Stimulated activated CD8-positive, alpha-beta memory T cell treated with anti-CD3 and anti-CD28 coated beads, Interleukin-12 subunit alpha, Interleukin-12 subunit beta, amount 100 ng/mL, for 24 hours (primary cell): Measurements from ENCODE around the gene DNASE1L2.

ENCODE experiments used
- DNase-seq: peaks from one replicate; pipeline ENCODE4 v3.0.0-alpha.2; 2020; ENCODE audit errors: extremely low read depth

Gene DNASE1L2, protein sequence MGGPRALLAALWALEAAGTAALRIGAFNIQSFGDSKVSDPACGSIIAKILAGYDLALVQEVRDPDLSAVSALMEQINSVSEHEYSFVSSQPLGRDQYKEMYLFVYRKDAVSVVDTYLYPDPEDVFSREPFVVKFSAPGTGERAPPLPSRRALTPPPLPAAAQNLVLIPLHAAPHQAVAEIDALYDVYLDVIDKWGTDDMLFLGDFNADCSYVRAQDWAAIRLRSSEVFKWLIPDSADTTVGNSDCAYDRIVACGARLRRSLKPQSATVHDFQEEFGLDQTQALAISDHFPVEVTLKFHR

DNA sequence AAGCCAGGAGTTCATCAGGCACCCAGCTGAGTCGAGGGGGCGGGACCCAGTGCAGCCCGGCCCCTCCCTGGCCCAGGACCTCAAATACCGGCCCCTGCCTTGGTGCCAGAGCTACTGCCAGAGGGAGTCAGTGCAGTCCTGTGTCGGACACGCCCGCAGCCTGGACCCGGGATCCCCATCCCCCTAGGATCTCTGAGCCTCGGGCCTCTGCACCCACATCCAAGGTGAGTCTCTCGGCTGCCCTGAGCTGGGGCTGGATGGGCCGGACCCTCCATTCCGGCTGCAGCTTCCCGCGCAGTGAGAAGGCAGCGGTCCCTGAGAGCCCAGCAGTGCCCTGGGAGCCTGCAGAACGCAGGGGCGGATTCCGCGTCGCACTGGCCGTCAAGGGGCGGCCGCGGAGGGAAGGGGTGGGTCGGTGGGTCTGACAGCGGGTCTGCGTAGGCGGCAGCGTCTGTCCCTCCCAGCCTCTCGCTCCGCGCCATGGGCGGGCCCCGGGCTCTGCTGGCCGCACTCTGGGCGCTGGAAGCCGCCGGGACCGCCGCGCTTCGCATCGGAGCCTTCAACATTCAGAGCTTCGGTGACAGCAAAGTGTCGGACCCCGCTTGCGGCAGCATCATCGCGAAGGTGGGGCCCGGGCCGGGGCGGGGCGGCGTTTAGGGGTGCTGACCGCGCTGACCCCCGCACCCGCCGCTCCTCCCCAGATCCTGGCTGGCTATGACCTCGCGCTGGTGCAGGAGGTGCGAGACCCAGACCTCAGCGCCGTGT lies at the start of gene DNASE1L2:
Gene DNASE1L2 (plus strand): TSS at position 108 of the 765 bp plus-strand sequence. CDS start 373 bp downstream, at position 481.
- no peak for DNase-seq

DNA sequence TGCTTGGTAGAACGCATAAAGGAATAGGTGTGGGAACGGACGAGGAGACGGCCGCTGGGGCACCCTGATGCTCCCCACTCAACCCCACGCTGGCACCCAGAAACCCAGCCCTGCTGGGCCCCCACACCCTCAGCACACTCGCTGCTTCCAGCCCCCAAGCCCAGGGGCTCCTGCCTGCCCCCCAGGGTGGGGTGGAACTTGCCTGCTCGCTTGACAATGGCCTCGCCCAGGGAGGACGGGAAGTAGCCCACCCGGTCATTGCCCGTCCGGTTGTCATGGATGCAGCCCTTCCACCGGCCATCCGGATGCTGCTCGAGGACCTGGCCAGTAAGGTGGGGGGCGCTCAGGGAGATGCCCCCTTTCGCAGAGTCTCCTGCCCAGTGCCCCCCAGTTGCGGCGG lies 49.7 kb upstream of the DNASE1L2 start:
- DNase-seq = no peak

DNA sequence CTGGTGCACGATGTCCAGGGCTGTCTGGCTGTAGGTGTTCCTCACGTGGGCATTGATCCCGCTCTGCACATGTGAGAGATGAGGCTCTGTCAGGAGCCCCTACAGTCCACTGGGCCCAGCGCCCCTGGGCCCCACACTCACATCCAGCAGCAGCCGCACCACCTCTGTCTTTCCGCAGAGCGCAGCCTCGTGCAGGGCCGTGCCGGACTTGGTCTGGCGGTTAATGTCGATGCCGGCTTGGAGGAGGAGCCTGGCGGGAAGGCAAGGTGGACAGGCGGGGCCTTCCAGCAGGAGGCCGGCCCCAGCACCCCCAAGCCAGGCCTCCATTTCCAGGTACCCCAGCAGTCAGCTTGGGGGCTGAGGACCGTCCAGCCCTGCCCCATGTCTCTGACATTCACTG lies 49.0 kb upstream of the DNASE1L2 start:
- DNase-seq = no peak

DNA sequence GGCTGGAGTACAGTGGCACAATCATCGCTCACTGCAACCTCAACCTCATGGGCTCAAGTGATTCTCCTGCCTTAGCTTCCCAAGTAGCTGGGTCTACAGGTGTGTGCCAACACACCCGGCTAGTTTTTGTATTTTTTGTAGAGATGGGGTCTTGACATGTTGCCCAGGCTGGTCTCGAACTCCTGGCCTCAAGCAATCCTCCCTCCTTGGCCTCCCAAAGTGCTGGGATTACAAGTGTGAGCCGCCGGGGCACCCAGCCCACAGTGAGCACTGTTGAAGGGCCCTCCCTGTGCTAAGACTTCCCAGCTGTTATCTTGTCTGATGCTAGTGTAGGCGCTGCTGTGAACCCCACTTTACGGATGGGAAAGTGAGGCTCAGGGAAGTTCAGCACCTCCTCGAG lies 47.8 kb upstream of the DNASE1L2 start:
- DNase-seq = no peak

DNA sequence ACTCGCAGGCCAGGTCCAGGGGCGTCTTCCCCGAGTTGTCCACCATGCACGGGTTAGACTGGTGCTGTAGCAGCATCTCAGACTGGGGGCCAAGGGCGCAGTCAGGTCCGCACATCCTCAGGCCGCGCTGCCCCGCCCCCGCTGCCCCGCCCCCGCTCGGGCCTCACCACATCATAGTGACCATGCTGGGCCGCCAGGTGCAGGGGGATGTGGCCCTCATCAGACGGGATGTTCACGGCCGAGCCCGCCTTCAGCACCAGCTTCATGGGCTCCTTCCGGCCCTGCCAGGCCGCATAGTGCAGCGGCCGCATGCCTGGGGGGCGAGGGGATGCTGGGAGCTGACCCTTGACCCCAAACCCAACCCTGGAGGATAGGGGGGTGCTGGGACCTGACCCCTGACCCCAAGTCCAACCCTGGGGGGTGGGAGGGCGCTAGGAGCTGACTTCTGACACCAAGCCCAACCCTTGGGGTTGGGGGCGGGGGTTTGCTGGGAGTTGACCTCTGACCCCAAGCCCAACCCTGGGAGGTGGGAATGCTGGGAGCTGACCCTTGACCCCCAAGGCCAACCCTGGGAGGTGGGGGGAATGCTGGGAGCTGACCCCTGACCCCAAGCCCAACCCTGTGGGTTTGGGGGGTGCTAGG lies 46.9 kb upstream of the DNASE1L2 start:
- DNase-seq = no peak

DNA sequence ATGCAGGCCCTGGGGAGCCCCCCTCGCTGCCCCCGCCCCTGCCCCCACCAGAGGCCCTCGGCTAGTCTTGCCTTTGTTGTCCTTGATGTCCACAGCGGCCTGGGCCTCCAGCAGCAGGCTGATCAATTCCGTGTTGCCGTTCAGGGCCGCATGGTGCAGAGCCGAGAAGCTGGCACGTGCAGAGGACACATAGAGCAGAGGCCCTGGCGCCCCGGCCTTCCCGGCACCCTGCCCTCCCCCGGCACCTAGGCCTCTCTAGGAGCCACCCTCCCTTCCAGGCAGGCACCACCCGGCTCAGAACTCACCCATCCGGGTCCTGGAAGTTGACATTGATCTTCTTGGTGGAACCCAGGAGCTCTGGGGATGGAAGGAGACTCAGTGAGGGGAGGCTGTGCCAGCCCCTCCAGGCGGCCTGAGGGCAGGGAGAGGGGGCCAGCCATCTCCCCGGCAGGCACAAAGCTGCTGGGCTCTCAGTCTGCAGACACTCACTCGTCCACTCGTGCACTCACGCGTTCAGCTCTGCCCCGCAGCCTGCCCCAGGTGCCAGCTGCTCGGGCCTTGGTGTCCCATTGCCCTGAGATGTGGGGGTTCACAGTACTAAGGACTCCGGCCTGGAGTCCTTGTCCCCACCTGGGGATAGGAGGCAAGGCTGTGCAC lies 46.1 kb upstream of the DNASE1L2 start:
- DNase-seq = no peak

DNA sequence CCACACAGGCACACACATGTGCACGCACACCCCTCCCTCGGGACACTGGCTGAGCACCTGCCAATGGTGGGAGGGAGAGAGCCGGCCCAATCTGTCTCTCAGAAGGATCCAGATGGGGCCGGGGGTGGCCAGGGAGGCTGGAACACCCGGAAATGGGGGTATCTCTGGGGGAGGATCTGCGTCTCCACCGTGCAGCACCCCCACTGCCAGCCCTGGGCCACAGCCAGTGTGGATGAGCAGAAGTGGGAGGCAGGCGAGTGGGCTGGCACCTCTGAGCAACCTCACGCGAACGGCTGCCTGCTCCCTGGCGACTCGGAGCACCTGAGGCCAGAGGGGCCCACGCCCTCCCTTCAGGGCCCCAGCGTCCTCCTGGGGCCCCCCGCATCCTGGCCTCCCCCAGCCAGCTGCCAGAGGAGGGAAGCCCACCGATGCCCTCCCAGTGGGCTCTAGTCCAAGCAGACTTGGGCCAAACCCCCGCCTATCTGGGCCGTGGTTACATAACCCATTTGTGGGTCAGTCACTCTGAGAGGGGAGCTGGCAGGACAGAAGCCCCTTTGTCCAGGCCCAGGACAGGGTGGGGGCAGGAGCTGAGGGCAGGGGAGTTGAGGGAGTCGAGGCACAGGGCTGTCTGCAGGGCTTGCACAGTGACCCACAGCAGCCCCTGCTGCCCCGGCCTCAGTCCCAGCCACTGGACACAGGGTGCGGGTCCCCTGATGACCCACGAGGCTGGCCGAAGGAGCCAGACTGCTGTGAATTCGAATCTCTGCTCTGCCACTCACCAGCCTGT lies 45.4 kb upstream of the DNASE1L2 start:
- DNase-seq = no peak

DNA sequence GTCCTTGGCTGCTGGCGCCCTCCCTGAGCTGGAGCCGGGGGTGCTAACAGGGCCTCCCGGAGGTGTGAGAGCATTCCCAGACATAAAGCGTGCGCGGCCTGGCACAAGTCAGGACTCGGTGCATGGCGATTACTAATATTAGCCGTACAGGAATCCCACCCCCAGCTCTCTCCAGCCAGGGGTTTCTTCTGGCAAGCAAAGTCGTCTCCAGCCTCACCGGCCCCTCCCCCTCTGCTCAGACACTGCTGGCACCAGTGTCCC lies 44.9 kb upstream of the DNASE1L2 start:
- DNase-seq = no peak

DNA sequence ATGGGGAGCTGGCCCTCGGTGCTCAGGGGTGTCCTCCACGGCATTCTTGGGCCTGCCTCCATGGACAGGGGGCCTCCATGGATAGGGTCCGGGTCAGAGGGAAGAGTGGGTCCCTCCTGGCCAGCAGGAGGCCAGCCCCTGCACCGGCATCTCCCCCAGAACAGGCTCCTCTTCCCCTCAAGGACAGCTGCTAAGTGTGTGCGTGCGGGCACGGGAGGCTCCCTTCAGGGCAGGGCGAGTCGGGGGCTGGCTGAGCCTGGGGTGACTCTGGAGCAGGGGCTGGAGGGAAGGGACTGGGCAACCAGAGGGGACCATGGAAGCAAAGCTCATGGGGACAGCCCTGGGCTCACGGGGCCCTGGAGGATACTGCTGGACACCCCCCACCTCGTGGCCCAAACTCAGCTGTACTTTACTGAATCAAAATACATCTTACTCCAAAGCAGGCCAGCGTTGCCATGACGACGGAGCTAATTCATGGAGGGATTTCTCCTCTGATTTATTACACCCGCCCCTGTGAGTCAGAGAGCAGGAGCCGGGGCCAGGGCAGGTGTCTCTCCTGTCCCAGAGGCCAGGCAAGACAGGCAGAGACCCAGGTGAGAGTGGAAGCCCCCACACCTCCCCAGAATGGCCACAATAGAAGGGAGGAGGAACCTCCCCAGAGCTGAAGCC lies 41.9 kb upstream of the DNASE1L2 start:
- DNase-seq = no peak

DNA sequence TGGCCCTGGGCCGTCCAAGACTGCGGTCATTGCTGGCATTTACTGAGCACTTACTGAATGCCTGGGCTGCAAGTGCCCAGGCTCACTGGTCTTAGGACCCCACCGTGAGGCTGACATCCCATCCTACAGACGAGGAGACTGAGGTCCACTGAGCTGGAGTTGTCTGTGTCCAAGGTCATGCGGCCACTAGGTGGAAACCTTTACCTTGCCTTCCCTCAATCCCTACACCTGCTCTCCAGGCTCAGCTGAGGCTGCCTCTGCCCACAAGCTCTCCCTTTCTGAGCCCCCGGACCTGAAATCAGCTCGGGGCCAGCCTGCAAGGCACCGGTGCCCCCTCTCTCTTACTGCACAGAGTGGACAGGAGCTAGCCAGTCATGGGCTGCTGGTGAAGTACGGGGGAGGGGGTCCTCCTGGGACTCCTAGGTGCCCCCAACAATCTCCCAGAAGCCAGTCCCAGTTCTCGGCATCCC lies 41.4 kb upstream of the DNASE1L2 start:
- DNase-seq = no peak

DNA sequence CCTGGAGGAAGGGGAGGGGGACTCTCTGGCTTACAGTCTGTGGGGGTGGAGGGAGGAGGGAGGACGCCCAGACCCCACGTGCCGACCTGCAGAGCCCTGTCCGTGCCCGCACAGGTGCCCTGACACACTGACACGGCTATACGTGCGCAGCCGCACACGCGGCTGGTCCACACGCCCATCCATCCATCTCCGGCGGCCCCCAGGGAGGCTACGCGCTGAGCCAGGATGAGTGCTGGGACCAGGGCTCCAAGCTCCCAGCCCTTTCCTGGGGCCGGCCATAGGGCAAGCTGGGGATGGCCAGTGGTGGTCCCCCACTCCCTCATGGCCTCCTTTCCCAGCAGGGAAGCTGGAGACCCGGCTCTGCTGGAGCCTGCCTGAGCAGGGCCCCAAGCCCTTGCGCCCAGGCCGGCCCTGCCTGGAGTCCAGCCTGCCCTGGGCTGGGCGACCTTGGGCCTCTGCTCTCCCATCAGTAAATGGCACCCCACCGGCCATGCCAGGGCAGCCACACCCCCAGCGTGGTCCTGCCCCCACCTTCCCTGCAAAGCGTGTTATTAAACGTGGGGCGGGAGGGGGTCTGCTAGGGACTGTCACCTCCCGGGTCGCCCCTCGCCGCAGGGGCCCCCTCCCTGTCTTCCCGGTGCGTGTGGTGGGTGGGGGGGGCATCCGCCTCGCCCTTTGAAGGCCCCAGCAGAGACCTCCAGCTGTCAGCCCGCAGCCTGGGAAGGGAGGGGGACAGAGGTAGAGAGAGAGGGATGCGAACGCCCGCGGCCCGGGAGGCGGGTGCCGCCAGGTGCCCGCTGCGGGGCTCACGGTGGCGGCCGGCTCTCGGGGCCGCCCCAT lies 40.7 kb upstream of the DNASE1L2 start:
- DNase-seq = no peak

DNA sequence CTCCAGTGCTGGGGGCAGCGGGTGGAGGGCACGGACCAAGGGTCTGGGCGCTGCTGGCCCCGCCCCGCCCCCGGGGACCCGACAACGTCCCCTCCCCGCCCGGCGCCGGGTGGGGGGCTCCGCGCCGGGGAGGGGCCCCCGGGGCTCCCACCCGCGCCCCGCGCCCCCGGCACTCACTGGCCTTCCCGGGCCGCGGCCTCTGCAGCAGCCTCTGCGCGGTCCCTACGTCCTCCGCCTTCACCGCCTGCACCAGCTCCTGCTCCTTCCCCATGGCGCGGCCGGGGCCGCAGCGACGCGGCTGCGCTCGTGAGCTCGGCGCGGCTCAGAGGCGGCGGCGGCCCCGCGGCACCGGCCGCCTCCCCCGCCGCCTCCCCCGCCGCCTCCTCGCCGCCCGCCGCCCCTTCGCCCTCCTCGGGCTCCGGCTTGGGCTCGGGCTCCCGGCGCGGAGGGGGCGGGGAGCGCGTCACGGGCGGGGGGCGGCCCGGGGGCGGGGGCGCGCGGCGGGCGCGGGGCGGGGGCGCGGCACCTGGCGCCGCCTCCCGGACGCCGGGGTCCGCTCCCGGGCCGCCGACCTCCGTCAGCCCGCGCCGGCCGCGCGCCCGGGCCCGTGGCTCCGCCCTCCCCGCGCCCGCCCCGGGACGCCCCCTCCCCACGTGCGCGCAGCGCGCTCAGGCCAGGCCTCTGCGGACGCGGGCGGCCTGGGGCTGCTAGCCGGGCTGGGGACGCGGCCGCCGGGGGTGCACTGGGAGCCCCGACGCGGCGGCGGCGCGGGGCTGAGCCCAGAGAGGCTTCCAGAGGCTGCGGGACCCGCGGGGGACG lies 39.9 kb upstream of the DNASE1L2 start, which contains the start of gene CASKIN1:
Gene CASKIN1 (minus strand): TSS at position 444 of the 819 bp plus-strand sequence. CDS start 173 bp downstream, at position 271.
- no peak for DNase-seq

DNA sequence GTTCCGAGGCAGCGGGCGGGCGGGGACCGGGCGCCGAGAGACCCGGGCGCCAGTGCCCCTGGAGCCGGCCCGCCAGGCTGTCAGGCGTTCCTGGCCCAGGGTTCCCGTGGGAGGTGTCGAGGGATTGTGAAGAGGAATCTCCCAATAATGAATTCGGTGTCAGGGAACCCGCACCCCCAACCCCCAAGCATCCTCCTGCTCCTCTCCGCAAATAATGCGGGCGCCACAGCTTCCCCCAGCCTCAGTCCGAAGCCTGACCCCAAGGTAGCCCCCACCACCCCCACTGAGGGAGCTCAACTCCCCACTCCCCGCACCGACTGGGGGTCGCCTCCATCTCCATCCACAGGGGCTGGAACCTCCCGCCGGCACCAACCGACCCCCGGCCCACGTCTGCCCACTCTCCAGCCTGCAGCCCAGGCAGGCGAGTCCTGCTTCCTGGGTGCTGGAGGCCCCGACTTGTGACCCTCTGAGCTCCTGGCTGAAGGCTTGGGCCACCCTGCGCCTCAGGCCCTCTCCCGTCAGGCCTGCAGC lies 39.2 kb upstream of the DNASE1L2 start:
- DNase-seq = no peak

DNA sequence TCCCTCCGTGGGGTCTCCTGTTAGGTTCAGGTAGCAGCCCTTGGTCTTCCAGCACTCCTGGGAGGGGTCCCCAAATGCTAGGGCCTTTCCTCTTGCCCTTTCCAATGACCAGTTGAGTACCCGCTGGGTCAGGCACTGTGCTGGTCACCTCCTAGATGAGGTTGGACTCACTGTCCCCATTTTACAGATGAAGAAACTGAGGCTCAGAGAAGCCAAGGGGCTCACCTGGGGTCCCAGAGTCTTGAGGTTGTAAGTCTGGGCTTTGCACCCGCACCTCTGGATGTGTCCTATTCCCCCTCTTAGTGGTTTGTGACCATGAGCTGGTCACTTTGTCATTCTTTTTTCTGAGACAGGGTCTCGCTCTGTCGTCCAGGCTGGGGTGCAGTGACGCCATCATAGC lies 38.5 kb upstream of the DNASE1L2 start:
- DNase-seq = no peak

DNA sequence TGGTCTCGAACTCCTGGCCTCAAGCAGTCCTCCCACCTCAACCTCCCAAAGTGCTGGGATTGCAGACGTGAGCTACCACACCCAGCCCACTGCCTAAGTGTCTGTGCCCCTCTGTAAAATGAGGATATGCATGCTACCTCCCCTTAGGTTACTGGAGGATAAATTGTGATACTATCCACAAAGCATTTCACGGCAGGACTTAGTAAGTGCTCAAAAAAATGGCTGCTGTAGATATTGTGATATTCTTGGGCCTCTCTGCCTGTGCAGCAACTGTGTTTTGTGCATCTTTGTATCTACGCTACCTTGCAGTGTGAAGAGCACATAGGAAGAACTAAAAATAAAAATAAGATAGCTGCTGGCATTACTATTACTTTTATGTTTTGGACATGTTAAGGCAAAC lies 38.0 kb upstream of the DNASE1L2 start:
- no peak for DNase-seq

DNA sequence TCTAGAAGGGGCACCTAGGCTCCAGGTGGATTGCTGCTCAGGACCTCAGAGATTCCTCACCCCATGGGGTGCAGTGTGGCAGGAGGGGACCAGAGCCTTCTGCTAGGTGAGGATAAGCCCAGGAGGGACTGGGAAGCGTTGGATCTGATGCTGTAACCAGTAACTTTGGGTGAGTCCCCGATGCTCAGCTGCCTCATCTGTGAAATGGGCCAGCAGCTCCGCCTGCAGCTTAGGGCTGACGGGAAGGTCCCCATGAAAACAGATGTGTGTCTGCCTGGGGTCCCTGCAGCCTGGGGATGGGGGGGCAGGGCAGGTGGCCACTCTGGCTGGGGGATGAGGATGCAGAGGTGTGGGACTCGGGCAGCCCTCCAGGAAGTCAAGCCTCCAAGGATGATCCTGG lies 37.1 kb upstream of the DNASE1L2 start:
- DNase-seq = no peak

DNA sequence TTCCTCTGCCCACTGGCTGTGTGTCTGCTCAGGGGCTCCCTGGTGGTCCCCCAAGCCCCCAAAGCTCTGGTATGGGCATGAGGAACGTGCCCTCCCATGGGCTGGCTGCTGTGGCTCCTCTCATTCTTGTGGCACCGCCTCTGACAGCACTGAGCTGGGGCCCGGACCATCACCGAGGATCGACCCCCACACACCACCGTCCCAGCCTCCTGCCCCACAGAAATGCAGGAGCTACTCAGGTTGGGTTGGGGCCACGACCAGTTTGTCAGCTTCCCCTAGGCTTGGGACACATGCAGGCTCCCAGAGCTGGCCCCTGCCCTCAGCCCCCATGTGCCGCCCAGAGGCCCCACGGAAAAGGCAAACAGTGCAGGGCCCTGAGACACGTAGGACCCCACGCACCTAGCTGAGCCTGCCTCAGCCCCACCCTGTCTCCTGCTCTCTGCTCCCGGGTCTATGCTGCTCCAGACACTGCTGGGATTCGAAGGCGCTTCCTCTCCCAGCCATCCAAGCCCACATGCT lies 36.6 kb upstream of the DNASE1L2 start:
- DNase-seq = no peak

DNA sequence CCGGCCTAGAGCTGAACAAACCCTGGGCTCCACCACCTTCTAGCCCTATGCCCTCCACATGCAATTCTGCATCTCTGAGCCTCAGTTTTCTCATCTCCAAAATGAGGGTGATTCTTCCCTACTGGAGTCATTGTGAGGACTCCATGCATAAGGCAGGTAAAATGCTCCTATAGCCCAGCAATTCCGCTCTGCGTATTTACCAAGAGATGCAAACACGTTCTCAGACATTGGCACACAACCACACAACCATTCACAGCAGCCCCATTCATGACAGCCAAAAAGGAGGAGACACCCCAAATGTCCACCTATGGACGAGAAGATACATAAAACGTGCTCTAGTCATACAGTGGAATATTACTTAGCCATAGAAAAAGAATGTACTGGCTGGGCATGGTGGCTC lies 35.9 kb upstream of the DNASE1L2 start:
- DNase-seq = no peak
